ENCODE results near the gene ATP23.

ATP23 gene

DNA sequence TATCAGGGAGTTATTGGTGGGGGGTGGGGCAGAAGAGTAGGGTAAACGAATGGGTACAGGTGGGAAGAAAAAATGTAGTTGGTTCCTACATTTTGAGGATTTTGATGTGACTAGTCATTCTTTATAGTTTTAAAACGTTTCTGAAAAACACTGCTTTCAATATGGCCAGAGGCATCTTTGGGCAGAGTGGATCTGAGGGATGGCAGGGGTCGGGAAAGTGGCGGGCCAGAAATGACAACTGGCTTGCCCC is 527 bp upstream of the ATP23 start:
- Histone ChIP-seq H3K27ac (ENCODE audit: low read length) (peak overlapping the region; percentile 86), H3K36me3 (ENCODE audit: control insufficient read depth in 2 of 2, insufficient read depth in 2 of 2, low read length in 2 of 2) (no peaks in the 10 kb centered on the region), H3K4me3 (ENCODE audit: low read length in 2 of 2) (peak overlapping the region; percentile 87 to 88), H3K27me3 (ENCODE audit: control insufficient read depth in 1 of 2, insufficient read depth in 2 of 2, low read length in 2 of 2) (no peaks in the 10 kb centered on the region), H3K4me1 (ENCODE audit: control insufficient read depth, insufficient read depth, low read length) (peaks cover 15% of the 10 kb centered on the region), H3K9ac (ENCODE audit: low read length in 2 of 2) (peak overlapping the region; percentile 78 to 86), H3K9me3 (ENCODE audit: control insufficient read depth in 2 of 2, low read length in 2 of 2) (no peaks in the 10 kb centered on the region)

DNA sequence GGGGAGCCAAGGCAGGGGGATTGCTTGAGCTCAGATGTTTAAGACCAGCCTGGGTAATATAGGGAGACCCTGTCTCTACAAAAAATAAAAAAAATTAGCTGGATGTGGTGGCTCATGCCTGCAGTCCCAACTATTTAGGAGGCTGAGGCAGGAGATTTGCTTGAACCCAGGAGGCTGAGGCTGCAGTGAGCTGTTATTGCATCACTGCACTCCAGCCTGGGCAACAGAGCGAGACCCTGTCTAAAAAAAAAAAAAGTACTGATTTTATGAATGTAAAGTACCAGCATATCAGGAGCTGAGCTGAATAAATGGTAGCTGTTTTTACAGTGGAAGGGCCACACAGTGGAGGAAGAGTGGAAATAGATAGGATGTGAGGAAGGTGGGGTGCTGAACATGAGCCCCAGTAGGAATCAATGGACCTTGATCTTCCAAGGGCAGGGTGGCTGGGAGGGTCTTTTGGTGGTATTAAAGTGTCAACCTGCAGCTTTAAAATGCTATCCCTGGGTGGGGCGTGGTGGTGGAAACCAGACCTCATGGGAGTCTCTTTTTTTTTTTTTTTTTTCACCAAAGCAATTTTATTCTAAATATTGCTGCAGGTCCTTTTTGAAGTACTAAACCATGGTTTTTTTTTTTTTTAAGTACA is 2.2 kb downstream of the ATP23 start:
- Histone ChIP-seq H3K27me3 (ENCODE audit: control insufficient read depth in 1 of 2, insufficient read depth in 2 of 2, low read length in 2 of 2) (no peaks in the 10 kb centered on the region), H3K27ac (ENCODE audit: low read length) (no peak overlapping the region), H3K9ac (ENCODE audit: low read length in 2 of 2) (no peak overlapping the region), H3K36me3 (ENCODE audit: control insufficient read depth in 2 of 2, insufficient read depth in 2 of 2, low read length in 2 of 2) (peaks cover 0 to 3% of the 10 kb centered on the region in 2 donors), H3K4me3 (ENCODE audit: low read length in 2 of 2) (no peak overlapping the region), H3K4me1 (ENCODE audit: control insufficient read depth, insufficient read depth, low read length) (peaks cover 13% of the 10 kb centered on the region), H3K9me3 (ENCODE audit: control insufficient read depth in 2 of 2, low read length in 2 of 2) (no peaks in the 10 kb centered on the region)

DNA sequence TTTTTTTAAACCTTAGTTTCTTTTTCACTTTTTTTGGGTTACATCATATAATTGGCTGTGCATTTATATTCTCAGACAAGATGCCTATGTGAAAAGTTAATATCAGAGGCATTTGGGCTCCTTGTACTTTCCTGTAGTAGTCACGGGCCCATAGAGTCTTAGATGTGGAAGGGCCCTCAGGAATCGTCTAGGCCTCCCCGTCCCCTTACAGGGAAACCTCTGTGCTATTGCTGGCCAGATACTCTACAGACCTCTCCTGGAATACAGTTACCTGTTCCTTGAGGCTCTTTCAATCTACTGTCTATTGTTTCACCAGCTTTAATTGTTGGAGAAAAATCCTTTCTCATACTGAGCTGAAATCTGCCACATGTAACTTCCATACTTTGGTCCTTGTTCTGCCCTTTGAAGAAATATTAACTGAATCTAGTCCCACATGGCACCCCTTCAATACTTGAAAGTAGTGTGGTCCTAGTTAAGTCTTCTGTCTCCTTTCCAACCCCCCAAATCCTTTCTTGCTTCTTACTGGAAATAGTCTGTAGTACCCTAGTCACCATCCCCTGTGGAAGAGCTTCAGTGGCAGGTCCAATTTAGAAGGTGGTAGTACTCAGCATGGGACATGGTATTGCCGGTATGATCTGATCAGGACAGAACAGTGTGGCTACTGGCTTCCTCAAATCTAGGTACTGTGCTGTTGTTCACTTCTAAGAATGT is 3.1 kb downstream of the ATP23 start:
- no peak overlapping the region for H3K9ac ChIP-seq (ENCODE audit: low read length in 2 of 2)
- no peak overlapping the region for H3K27ac ChIP-seq (ENCODE audit: low read length)
- no peaks in the 10 kb centered on the region for H3K9me3 ChIP-seq (ENCODE audit: control insufficient read depth in 2 of 2, low read length in 2 of 2)
- H3K36me3 ChIP-seq (ENCODE audit: control insufficient read depth in 2 of 2, insufficient read depth in 2 of 2, low read length in 2 of 2): peaks cover 0 to 3% of the 10 kb centered on the region in 2 donors
- H3K27me3 ChIP-seq (ENCODE audit: control insufficient read depth in 1 of 2, insufficient read depth in 2 of 2, low read length in 2 of 2): no peaks in the 10 kb centered on the region
- H3K4me3 ChIP-seq (ENCODE audit: low read length in 2 of 2): no peak overlapping the region
- H3K4me1 ChIP-seq (ENCODE audit: control insufficient read depth, insufficient read depth, low read length): peaks cover 13% of the 10 kb centered on the region

DNA sequence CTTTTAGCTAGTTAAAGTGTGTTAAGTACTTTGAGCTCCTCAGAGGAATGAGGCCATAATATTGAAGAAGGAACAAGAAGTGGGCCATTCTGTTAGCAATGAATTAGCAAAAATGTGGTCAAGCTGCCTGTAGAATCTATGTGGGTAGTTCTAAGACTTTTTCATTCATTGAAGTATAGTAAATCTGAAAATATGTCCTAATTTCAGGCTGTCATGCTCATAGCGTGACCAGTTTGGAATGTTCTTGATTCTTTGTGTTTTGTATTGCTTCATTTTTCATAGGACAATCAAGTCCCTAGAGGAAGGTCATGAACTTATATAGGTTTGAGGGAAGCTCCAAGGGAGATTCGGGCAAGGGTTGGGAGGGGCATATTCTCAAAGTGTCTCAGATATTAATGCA is 11.4 kb downstream of the ATP23 start:
- Histone ChIP-seq H3K27me3 (ENCODE audit: control insufficient read depth in 1 of 2, insufficient read depth in 2 of 2, low read length in 2 of 2) (no peaks in the 10 kb centered on the region), H3K9me3 (ENCODE audit: control insufficient read depth in 2 of 2, low read length in 2 of 2) (no peaks in the 10 kb centered on the region), H3K4me1 (ENCODE audit: control insufficient read depth, insufficient read depth, low read length) (no peaks in the 10 kb centered on the region), H3K27ac (ENCODE audit: low read length) (no peak overlapping the region), H3K36me3 (ENCODE audit: control insufficient read depth in 2 of 2, insufficient read depth in 2 of 2, low read length in 2 of 2) (peaks cover 11 to 21% of the 10 kb centered on the region in 2 donors), H3K9ac (ENCODE audit: low read length in 2 of 2) (no peak overlapping the region), H3K4me3 (ENCODE audit: low read length in 2 of 2) (no peak overlapping the region)

DNA sequence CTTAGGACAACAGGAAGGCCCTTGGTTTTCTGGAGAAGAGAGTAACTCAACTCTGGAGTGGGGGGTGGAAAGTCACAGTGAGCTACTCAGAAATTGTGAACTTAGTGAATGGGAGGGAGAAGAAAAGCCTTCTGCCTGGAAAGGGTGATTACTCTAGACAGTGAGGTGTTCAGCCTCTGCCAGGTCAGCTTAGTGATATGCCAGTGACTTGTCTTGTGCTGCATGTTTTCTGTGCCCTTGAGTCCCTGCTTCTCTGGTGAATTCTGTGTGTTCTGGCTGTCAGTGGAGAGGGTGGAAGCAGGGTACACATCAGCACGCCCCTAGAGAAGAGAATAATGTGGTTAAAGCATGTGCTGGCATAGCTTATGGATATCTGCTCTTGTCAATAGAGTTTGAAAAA is 13.4 kb downstream of the ATP23 start:
- no peaks in the 10 kb centered on the region for H3K4me1 ChIP-seq (ENCODE audit: control insufficient read depth, insufficient read depth, low read length)
- H3K4me3 ChIP-seq (ENCODE audit: low read length in 2 of 2): no peak overlapping the region
- H3K9me3 ChIP-seq (ENCODE audit: control insufficient read depth in 2 of 2, low read length in 2 of 2): no peaks in the 10 kb centered on the region
- H3K27me3 ChIP-seq (ENCODE audit: control insufficient read depth in 1 of 2, insufficient read depth in 2 of 2, low read length in 2 of 2): no peaks in the 10 kb centered on the region
- H3K27ac ChIP-seq (ENCODE audit: low read length): no peak overlapping the region
- peaks cover 13 to 27% of the 10 kb centered on the region in 2 donors for H3K36me3 ChIP-seq (ENCODE audit: control insufficient read depth in 2 of 2, insufficient read depth in 2 of 2, low read length in 2 of 2)
- no peak overlapping the region for H3K9ac ChIP-seq (ENCODE audit: low read length in 2 of 2)

DNA sequence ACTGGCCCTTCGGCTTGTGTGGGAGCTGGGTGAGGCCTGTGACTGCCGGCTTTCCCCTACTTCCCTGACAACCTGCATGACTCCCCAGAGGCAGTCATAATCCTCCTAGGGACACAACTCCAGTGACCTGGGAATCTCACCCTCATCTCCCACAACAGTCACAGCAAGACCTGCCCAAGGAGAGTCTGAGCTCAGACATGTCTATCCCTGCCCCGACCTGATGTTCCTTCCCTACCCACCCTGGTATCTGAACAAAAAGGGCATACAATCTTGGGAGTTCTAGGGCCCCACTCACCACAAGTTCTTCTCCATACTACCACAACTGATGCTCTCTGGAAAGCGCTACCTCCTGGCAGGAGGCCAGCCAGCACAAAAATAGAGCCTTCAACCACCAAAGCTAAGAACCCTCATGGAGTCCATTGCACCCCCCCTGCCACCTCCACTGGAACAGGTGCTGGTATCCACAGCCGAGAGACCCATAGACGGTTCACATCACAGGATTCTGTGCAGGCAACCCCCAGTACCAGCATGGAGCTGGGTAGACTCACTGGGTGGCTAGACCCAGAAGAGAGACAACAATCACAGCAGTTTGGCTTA is 16.8 kb downstream of the ATP23 start:
- no peak overlapping the region for H3K27ac ChIP-seq (ENCODE audit: low read length)
- no peak overlapping the region for H3K4me3 ChIP-seq (ENCODE audit: low read length in 2 of 2)
- H3K9me3 ChIP-seq (ENCODE audit: control insufficient read depth in 2 of 2, low read length in 2 of 2): no peaks in the 10 kb centered on the region
- no peak overlapping the region for H3K9ac ChIP-seq (ENCODE audit: low read length in 2 of 2)
- H3K4me1 ChIP-seq (ENCODE audit: control insufficient read depth, insufficient read depth, low read length): no peaks in the 10 kb centered on the region
- peaks cover 7 to 27% of the 10 kb centered on the region in 2 donors for H3K36me3 ChIP-seq (ENCODE audit: control insufficient read depth in 2 of 2, insufficient read depth in 2 of 2, low read length in 2 of 2)
- H3K27me3 ChIP-seq (ENCODE audit: control insufficient read depth in 1 of 2, insufficient read depth in 2 of 2, low read length in 2 of 2): no peaks in the 10 kb centered on the region

DNA sequence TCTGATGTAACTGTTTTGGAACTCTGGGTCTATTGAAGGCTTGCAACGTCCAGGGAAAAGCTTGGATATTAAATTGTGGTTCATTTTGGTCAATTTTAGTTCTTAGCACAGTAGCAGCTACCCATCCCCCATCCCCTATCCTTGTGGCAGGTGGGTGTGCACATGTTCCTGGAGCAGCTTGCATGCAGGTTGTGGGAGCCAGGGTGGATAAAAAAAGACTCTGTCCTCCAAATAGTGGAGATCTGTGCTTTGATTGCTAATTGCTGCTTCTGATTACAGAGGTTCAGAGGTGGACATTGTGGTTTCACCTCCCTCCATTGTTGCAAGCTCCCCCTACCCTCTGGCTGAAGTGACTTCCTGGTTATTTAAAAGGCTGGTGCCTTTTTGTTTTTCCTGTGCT is 23.1 kb downstream of the ATP23 start:
- Histone ChIP-seq H3K27ac (ENCODE audit: low read length) (no peak overlapping the region), H3K4me1 (ENCODE audit: control insufficient read depth, insufficient read depth, low read length) (no peaks in the 10 kb centered on the region), H3K36me3 (ENCODE audit: control insufficient read depth in 2 of 2, insufficient read depth in 2 of 2, low read length in 2 of 2) (no peaks in the 10 kb centered on the region), H3K9ac (ENCODE audit: low read length in 2 of 2) (no peak overlapping the region), H3K9me3 (ENCODE audit: control insufficient read depth in 2 of 2, low read length in 2 of 2) (peaks cover 1 to 7% of the 10 kb centered on the region in 2 donors), H3K27me3 (ENCODE audit: control insufficient read depth in 1 of 2, insufficient read depth in 2 of 2, low read length in 2 of 2) (no peaks in the 10 kb centered on the region), H3K4me3 (ENCODE audit: low read length in 2 of 2) (no peak overlapping the region)

DNA sequence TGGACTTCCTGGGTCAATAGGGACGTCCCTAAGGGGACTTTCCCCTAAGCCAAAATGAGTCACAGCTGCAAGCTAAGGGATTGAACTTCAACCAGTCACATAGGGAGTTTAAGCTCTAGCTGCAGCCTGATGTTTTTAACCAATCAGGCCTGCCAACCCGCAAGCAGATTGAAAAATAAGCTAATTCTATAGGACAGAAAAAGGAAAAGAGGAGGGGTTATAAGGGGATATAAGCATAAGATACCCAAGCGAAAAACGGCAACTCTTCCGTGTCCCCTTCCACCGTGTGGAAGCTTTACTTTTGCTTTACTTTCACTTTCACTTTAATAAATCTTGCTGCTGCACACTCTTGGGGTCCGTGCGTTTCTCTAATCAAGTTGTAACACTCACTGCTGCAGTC is 24.4 kb downstream of the ATP23 start:
- no peaks in the 10 kb centered on the region for H3K4me1 ChIP-seq (ENCODE audit: control insufficient read depth, insufficient read depth, low read length)
- H3K36me3 ChIP-seq (ENCODE audit: control insufficient read depth in 2 of 2, insufficient read depth in 2 of 2, low read length in 2 of 2): no peaks in the 10 kb centered on the region
- H3K9ac ChIP-seq (ENCODE audit: low read length in 2 of 2): no peak overlapping the region
- peaks cover 1 to 7% of the 10 kb centered on the region in 2 donors for H3K9me3 ChIP-seq (ENCODE audit: control insufficient read depth in 2 of 2, low read length in 2 of 2)
- H3K4me3 ChIP-seq (ENCODE audit: low read length in 2 of 2): no peak overlapping the region
- H3K27me3 ChIP-seq (ENCODE audit: control insufficient read depth in 1 of 2, insufficient read depth in 2 of 2, low read length in 2 of 2): no peaks in the 10 kb centered on the region
- H3K27ac ChIP-seq (ENCODE audit: low read length): no peak overlapping the region

DNA sequence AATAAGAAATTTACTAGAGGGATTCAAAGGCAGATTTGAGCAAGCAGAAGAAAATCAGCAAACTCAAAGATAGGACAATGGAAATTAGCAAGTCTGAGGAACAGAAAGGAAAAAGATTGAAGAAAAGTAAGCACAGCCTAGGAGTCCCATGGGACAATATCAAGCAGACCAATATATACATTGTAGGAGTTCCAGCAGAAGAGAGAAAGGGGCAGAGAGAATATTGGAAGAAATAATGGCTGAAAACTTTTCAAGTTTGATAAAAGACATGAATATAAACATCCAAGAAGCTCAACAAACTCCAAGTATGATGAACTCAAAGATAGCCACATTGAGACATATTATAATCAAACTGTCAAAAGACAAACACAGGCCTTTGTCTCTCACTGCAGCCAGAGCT is 25.2 kb downstream of the ATP23 start:
- H3K9me3 ChIP-seq (ENCODE audit: control insufficient read depth in 2 of 2, low read length in 2 of 2): peaks cover 1 to 7% of the 10 kb centered on the region in 2 donors
- no peak overlapping the region for H3K4me3 ChIP-seq (ENCODE audit: low read length in 2 of 2)
- no peaks in the 10 kb centered on the region for H3K36me3 ChIP-seq (ENCODE audit: control insufficient read depth in 2 of 2, insufficient read depth in 2 of 2, low read length in 2 of 2)
- H3K27ac ChIP-seq (ENCODE audit: low read length): no peak overlapping the region
- H3K4me1 ChIP-seq (ENCODE audit: control insufficient read depth, insufficient read depth, low read length): no peaks in the 10 kb centered on the region
- no peaks in the 10 kb centered on the region for H3K27me3 ChIP-seq (ENCODE audit: control insufficient read depth in 1 of 2, insufficient read depth in 2 of 2, low read length in 2 of 2)
- no peak overlapping the region for H3K9ac ChIP-seq (ENCODE audit: low read length in 2 of 2)

DNA sequence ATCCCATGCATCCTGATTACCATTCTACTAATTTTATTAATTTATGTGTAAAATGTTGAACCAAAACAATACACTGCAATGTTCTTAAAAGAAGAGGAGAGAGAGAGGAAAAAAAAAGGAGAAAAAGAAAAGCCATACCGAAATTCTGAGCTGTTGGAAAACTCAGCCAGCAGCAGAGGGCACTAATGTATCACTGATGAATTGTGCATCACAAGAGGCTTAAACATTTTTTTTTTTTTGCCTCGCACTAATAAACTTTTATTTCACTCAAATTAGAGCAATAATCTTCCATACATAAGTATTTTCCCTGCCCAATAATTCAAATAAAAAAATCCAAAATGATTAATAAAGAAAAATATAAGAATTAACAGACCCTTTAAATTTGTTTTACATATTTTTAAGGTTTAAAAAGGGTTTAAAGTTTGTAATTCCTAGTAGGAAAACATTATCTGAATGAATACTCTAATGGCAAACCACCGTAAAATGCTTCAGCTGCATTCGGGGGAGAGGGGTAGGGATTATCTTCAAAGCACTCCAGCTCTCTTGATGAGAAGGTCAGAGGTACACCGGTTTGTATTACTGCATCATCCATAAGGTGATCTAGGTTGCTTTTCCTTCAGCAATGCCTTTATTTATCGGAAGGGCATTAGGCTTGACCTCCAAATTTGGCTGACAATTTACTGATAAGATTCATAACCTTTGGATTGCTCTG is 41.9 kb downstream of the ATP23 start:
- no peak overlapping the region for H3K27ac ChIP-seq (ENCODE audit: low read length)
- H3K36me3 ChIP-seq (ENCODE audit: control insufficient read depth in 2 of 2, insufficient read depth in 2 of 2, low read length in 2 of 2): no peaks in the 10 kb centered on the region
- no peak overlapping the region for H3K4me3 ChIP-seq (ENCODE audit: low read length in 2 of 2)
- no peaks in the 10 kb centered on the region for H3K27me3 ChIP-seq (ENCODE audit: control insufficient read depth in 1 of 2, insufficient read depth in 2 of 2, low read length in 2 of 2)
- H3K9me3 ChIP-seq (ENCODE audit: control insufficient read depth in 2 of 2, low read length in 2 of 2): no peaks in the 10 kb centered on the region
- peaks cover 2% of the 10 kb centered on the region for H3K4me1 ChIP-seq (ENCODE audit: control insufficient read depth, insufficient read depth, low read length)
- H3K9ac ChIP-seq (ENCODE audit: low read length in 2 of 2): no peak overlapping the region
